ENCODE data around the gene NOM1.
"Not testable (repeated sequence)": the region's sequence is repeated elsewhere in the genome, so short reads cannot be mapped to it uniquely, and the experiment has no call there.

Gene NOM1

GRCh38 chr7:156949541-156950380, at the start of gene NOM1:
TSS of gene NOM1 (plus strand) at chr7:156949712. CDS start at chr7:156949738, 26 bp downstream.
- H3K4me3 ChIP-seq (ENCODE audit: low read depth, low read length): peak within 1 kb of the TSS; percentile 84
- TF ChIP-seq CTCF (IDR thresholded peaks at IDR 0.05; ENCODE audit: borderline replicate concordance, insufficient read depth, low read depth, low read length): peak; percentile 87

GRCh38 chr7:156900093-156900492, 49.4 kb upstream of the NOM1 start:
- H3K4me3 ChIP-seq (ENCODE audit: low read depth, low read length): not testable (repeated sequence)

GRCh38 chr7:156903232-156903909, 46.1 kb upstream of the NOM1 start:
- no peak for TF ChIP-seq CTCF (IDR thresholded peaks at IDR 0.05; ENCODE audit: borderline replicate concordance, insufficient read depth, low read depth, low read length)
- no peak overlapping the region for H3K4me3 ChIP-seq (ENCODE audit: low read depth, low read length)

- H3K4me3 ChIP-seq (ENCODE audit: low read depth, low read length): no peak overlapping the region
- TF ChIP-seq CTCF (IDR thresholded peaks at IDR 0.05; ENCODE audit: borderline replicate concordance, insufficient read depth, low read depth, low read length): no peak
Observed at GRCh38 chr7:156906200-156906649, 43.3 kb upstream of the NOM1 start.

GRCh38 chr7:156907656-156908055, 41.9 kb upstream of the NOM1 start:
- H3K4me3 ChIP-seq (ENCODE audit: low read depth, low read length): no peak overlapping the region
- no peak for TF ChIP-seq CTCF (IDR thresholded peaks at IDR 0.05; ENCODE audit: borderline replicate concordance, insufficient read depth, low read depth, low read length)

- H3K4me3 ChIP-seq (ENCODE audit: low read depth, low read length): not testable (repeated sequence)
Observed at GRCh38 chr7:156909574-156910252, 39.8 kb upstream of the NOM1 start.

GRCh38 chr7:156918635-156919034, 30.9 kb upstream of the NOM1 start:
- no peak for TF ChIP-seq CTCF (IDR thresholded peaks at IDR 0.05; ENCODE audit: borderline replicate concordance, insufficient read depth, low read depth, low read length)
- H3K4me3 ChIP-seq (ENCODE audit: low read depth, low read length): no peak overlapping the region

Data from GM12875 (cell line).